ENCODE results near the gene COL13A1. TPM values are rescaled to one million over a fixed set of nuclear protein-coding genes. Genes with fewer than 3 reads are reported as not detected.

Gene COL13A1
- total and polyA plus RNA-seq, 2 experiments from 2014 or later, result 5.2 to 8.6 TPM

DNA sequence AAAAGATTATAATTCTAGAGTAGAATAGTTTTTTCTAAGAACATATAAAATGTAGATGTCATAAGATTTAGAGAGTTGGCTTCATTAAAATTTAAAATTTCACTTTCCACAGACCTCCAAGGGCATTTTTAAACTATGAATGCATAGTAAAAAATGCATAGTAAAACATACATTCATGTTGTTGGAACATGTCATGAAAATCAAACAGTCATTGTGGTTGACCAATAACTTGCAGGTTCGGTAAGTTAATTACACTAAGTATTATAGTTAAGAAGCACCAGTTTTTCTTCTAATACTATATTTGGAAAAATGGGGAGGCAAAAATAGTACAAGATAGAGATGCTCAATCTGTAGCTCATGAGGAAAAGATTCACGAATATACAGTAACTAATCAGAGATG is 189.4 kb downstream of the COL13A1 start:
- no peaks in the 10 kb centered on the region for H3F3A ChIP-seq (replicated peaks; ENCODE audit: low read depth)
- Mint-ChIP-seq H3K36me3 (ENCODE audit: low read depth) (peaks cover 6% of the 10 kb centered on the region; the same call in 2 of the 3 replicates), H3K27ac (no peak overlapping the region)

More for the DNA sequence above, 189.4 kb downstream of the COL13A1 start:
- no peaks in the 10 kb centered on the region for H3K36me3 ChIP-seq (ENCODE audit: insufficient read depth)
- H3K9me2 ChIP-seq (ENCODE audit: insufficient read depth), result no peaks in the 10 kb centered on the region
- Mint-ChIP-seq H3K4me1 (no peaks in the 10 kb centered on the region), H3K27me3 (ENCODE audit: insufficient read depth, low read depth, poor library complexity) (no peaks in the 10 kb centered on the region), H3K4me3 (no peak overlapping the region), H3K9me3 (peaks cover 7% of the 10 kb centered on the region; the same call in 2 of the 3 replicates)
- TF ChIP-seq EZH2phosphoT487 (IDR thresholded peaks at IDR 0.05; ENCODE audit: unreplicated experiment) (no peak), EZH2 (IDR thresholded peaks at IDR 0.05; ENCODE audit: low read depth, unreplicated experiment) (no peak), JUNB (IDR thresholded peaks at IDR 0.05; ENCODE audit: unreplicated experiment) (no peak), ZNF331 (CRISPR knock-in tag; IDR thresholded peaks at IDR 0.05; ENCODE audit: low read depth) (no peak), STAT1 (IDR thresholded peaks at IDR 0.05; ENCODE audit: unreplicated experiment) (no peak), POLR2AphosphoS5 (IDR thresholded peaks at IDR 0.05; ENCODE audit: low read depth) (no peak), NANOG (IDR thresholded peaks at IDR 0.05; ENCODE audit: borderline replicate concordance) (no peak), ZNF114 (CRISPR knock-in tag; IDR thresholded peaks at IDR 0.05) (no peak), CREB1 (CRISPR knock-in tag; IDR thresholded peaks at IDR 0.05; ENCODE audit: low read depth) (no peak)
- TF ChIP-seq, protein P1, sequence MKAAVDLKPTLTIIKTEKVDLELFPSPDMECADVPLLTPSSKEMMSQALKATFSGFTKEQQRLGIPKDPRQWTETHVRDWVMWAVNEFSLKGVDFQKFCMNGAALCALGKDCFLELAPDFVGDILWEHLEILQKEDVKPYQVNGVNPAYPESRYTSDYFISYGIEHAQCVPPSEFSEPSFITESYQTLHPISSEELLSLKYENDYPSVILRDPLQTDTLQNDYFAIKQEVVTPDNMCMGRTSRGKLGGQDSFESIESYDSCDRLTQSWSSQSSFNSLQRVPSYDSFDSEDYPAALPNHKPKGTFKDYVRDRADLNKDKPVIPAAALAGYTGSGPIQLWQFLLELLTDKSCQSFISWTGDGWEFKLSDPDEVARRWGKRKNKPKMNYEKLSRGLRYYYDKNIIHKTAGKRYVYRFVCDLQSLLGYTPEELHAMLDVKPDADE (IDR thresholded peaks at IDR 0.05), result no peak
- TF ChIP-seq, protein P2, sequence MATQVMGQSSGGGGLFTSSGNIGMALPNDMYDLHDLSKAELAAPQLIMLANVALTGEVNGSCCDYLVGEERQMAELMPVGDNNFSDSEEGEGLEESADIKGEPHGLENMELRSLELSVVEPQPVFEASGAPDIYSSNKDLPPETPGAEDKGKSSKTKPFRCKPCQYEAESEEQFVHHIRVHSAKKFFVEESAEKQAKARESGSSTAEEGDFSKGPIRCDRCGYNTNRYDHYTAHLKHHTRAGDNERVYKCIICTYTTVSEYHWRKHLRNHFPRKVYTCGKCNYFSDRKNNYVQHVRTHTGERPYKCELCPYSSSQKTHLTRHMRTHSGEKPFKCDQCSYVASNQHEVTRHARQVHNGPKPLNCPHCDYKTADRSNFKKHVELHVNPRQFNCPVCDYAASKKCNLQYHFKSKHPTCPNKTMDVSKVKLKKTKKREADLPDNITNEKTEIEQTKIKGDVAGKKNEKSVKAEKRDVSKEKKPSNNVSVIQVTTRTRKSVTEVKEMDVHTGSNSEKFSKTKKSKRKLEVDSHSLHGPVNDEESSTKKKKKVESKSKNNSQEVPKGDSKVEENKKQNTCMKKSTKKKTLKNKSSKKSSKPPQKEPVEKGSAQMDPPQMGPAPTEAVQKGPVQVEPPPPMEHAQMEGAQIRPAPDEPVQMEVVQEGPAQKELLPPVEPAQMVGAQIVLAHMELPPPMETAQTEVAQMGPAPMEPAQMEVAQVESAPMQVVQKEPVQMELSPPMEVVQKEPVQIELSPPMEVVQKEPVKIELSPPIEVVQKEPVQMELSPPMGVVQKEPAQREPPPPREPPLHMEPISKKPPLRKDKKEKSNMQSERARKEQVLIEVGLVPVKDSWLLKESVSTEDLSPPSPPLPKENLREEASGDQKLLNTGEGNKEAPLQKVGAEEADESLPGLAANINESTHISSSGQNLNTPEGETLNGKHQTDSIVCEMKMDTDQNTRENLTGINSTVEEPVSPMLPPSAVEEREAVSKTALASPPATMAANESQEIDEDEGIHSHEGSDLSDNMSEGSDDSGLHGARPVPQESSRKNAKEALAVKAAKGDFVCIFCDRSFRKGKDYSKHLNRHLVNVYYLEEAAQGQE (IDR thresholded peaks at IDR 0.05; ENCODE audit: unreplicated experiment), result no peak
- TF ChIP-seq, protein P3, sequence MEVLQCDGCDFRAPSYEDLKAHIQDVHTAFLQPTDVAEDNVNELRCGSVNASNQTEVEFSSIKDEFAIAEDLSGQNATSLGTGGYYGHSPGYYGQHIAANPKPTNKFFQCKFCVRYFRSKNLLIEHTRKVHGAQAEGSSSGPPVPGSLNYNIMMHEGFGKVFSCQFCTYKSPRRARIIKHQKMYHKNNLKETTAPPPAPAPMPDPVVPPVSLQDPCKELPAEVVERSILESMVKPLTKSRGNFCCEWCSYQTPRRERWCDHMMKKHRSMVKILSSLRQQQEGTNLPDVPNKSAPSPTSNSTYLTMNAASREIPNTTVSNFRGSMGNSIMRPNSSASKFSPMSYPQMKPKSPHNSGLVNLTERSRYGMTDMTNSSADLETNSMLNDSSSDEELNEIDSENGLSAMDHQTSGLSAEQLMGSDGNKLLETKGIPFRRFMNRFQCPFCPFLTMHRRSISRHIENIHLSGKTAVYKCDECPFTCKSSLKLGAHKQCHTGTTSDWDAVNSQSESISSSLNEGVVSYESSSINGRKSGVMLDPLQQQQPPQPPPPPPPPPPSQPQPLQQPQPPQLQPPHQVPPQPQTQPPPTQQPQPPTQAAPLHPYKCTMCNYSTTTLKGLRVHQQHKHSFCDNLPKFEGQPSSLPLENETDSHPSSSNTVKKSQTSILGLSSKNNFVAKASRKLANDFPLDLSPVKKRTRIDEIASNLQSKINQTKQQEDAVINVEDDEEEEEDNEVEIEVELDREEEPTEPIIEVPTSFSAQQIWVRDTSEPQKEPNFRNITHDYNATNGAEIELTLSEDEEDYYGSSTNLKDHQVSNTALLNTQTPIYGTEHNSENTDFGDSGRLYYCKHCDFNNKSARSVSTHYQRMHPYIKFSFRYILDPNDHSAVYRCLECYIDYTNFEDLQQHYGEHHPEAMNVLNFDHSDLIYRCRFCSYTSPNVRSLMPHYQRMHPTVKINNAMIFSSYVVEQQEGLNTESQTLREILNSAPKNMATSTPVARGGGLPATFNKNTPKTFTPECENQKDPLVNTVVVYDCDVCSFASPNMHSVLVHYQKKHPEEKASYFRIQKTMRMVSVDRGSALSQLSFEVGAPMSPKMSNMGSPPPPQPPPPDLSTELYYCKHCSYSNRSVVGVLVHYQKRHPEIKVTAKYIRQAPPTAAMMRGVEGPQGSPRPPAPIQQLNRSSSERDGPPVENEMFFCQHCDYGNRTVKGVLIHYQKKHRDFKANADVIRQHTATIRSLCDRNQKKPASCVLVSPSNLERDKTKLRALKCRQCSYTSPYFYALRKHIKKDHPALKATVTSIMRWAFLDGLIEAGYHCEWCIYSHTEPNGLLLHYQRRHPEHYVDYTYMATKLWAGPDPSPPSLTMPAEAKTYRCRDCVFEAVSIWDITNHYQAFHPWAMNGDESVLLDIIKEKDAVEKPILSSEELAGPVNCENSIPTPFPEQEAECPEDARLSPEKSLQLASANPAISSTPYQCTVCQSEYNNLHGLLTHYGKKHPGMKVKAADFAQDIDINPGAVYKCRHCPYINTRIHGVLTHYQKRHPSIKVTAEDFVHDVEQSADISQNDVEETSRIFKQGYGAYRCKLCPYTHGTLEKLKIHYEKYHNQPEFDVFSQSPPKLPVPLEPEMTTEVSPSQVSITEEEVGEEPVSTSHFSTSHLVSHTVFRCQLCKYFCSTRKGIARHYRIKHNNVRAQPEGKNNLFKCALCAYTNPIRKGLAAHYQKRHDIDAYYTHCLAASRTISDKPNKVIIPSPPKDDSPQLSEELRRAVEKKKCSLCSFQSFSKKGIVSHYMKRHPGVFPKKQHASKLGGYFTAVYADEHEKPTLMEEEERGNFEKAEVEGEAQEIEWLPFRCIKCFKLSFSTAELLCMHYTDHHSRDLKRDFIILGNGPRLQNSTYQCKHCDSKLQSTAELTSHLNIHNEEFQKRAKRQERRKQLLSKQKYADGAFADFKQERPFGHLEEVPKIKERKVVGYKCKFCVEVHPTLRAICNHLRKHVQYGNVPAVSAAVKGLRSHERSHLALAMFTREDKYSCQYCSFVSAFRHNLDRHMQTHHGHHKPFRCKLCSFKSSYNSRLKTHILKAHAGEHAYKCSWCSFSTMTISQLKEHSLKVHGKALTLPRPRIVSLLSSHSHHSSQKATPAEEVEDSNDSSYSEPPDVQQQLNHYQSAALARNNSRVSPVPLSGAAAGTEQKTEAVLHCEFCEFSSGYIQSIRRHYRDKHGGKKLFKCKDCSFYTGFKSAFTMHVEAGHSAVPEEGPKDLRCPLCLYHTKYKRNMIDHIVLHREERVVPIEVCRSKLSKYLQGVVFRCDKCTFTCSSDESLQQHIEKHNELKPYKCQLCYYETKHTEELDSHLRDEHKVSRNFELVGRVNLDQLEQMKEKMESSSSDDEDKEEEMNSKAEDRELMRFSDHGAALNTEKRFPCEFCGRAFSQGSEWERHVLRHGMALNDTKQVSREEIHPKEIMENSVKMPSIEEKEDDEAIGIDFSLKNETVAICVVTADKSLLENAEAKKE (CRISPR knock-in tag; IDR thresholded peaks at IDR 0.05), result no peak
- TF ChIP-seq, protein P4, sequence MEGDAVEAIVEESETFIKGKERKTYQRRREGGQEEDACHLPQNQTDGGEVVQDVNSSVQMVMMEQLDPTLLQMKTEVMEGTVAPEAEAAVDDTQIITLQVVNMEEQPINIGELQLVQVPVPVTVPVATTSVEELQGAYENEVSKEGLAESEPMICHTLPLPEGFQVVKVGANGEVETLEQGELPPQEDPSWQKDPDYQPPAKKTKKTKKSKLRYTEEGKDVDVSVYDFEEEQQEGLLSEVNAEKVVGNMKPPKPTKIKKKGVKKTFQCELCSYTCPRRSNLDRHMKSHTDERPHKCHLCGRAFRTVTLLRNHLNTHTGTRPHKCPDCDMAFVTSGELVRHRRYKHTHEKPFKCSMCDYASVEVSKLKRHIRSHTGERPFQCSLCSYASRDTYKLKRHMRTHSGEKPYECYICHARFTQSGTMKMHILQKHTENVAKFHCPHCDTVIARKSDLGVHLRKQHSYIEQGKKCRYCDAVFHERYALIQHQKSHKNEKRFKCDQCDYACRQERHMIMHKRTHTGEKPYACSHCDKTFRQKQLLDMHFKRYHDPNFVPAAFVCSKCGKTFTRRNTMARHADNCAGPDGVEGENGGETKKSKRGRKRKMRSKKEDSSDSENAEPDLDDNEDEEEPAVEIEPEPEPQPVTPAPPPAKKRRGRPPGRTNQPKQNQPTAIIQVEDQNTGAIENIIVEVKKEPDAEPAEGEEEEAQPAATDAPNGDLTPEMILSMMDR (conservative IDR thresholded peaks at IDR 0.05; ENCODE audit: low read depth in 2 of 2), result no peak
- no peak overlapping the region for H3K4me2 ChIP-seq
- no peaks in the 10 kb centered on the region for H3K79me2 ChIP-seq (replicated peaks; ENCODE audit: insufficient read depth)
- H3K4me1 ChIP-seq (ENCODE audit: insufficient read depth), result no peaks in the 10 kb centered on the region
- no peak overlapping the region for H3K27ac ChIP-seq (ENCODE audit: low read depth)
- no peak for ATAC-seq
- H4K20me1 ChIP-seq (replicated peaks; ENCODE audit: insufficient read depth), result no peaks in the 10 kb centered on the region
- DNase-seq (ENCODE audit: low spot score), result no peak
- H3K27me3 ChIP-seq (ENCODE audit: insufficient read depth), result no peaks in the 10 kb centered on the region
- H3K4me3 ChIP-seq, result no peak overlapping the region
- H2AFZ ChIP-seq, result no peak overlapping the region
